Neural crest cell (in vitro differentiated cells): Measurements from ENCODE around the gene SCGN. TPM values are rescaled to one million over a fixed set of nuclear protein-coding genes. Genes with fewer than 3 reads are reported as not detected.

ENCODE experiments used
- DNase-seq: peaks from one replicate; pipeline ENCODE4 v3.0.0; 2021; ENCODE audit warnings: low read depth, mixed read lengths, low spot score
- H3K27ac Mint-ChIP-seq: one replicate; pipeline ENCODE4 v1.8.0; 2021; ENCODE audit warnings: mild to moderate bottlenecking, mixed read lengths; ENCODE audit not compliant: unreplicated experiment
- H3K27me3 Mint-ChIP-seq: 2 replicates; pipeline ENCODE4 v1.8.0; 2021; ENCODE audit warnings: low read depth, mild to moderate bottlenecking, mixed read lengths
- H3K36me3 Mint-ChIP-seq: 2 replicates; pipeline ENCODE4 v1.8.0; 2021; ENCODE audit warnings: low read depth, mild to moderate bottlenecking, mixed read lengths
- H3K4me1 Mint-ChIP-seq: 2 replicates; pipeline ENCODE4 v1.8.0; 2021; ENCODE audit warnings: mixed read lengths
- H3K4me3 Mint-ChIP-seq: one replicate; pipeline ENCODE4 v1.8.0; 2021; ENCODE audit warnings: mild to moderate bottlenecking, mixed read lengths
- H3K9me3 Mint-ChIP-seq: 2 replicates; pipeline ENCODE4 v1.8.0; 2021; ENCODE audit warnings: mixed read lengths
- CTCF ChIP-seq: fragments of 200-600 bp; sonication (generic); conservative IDR thresholded peaks from 2 replicates; pipeline ENCODE4 v1.5.0; 2021; ENCODE audit warnings: antibody characterized with exemption, mild to moderate bottlenecking
- total RNA-seq: library from RNA; stranded (reverse); gene quantifications from 2 replicates; pipeline ENCODE4 v1.2.1, GENCODE V29; 2021

Gene SCGN
- total RNA-seq, 1 donor from 2014 or later = not detected

- no peak for TF ChIP-seq CTCF
- no peaks in the 10 kb centered on the region for H3K4me1 Mint-ChIP-seq
- H3K4me3 Mint-ChIP-seq = no peak overlapping the region
- no peaks in the 10 kb centered on the region for H3K36me3 Mint-ChIP-seq
- DNase-seq = no peak
- no peaks in the 10 kb centered on the region for H3K9me3 Mint-ChIP-seq
- no peaks in the 10 kb centered on the region for H3K27me3 Mint-ChIP-seq
- no peak overlapping the region for H3K27ac Mint-ChIP-seq
These were observed 39.9 kb downstream of the SCGN start for GRCh38 chr6:25691894-25692293.

GRCh38 chr6:25692472-25692871 lies 40.5 kb downstream of the SCGN start:
- TF ChIP-seq CTCF = no peak
- H3K4me1 Mint-ChIP-seq = no peaks in the 10 kb centered on the region
- peak overlapping the region; percentile 43 for H3K27ac Mint-ChIP-seq
- no peaks in the 10 kb centered on the region for H3K27me3 Mint-ChIP-seq
- DNase-seq = no peak
- H3K36me3 Mint-ChIP-seq = no peaks in the 10 kb centered on the region
- no peak overlapping the region for H3K4me3 Mint-ChIP-seq
- H3K9me3 Mint-ChIP-seq = no peaks in the 10 kb centered on the region

GRCh38 chr6:25694366-25694765 lies 42.4 kb downstream of the SCGN start:
- Mint-ChIP-seq H3K4me1 (no peaks in the 10 kb centered on the region), H3K9me3 (no peaks in the 10 kb centered on the region), H3K4me3 (no peak overlapping the region), H3K27ac (no peak overlapping the region), H3K27me3 (no peaks in the 10 kb centered on the region), H3K36me3 (no peaks in the 10 kb centered on the region)
- DNase-seq = no peak
- no peak for TF ChIP-seq CTCF

GRCh38 chr6:25695671-25696070 lies 43.7 kb downstream of the SCGN start:
- Mint-ChIP-seq H3K27me3 (no peaks in the 10 kb centered on the region), H3K27ac (no peak overlapping the region), H3K9me3 (no peaks in the 10 kb centered on the region), H3K4me3 (no peak overlapping the region), H3K36me3 (no peaks in the 10 kb centered on the region), H3K4me1 (no peaks in the 10 kb centered on the region)
- no peak for TF ChIP-seq CTCF
- DNase-seq = no peak

- Mint-ChIP-seq H3K27me3 (no peaks in the 10 kb centered on the region), H3K9me3 (no peaks in the 10 kb centered on the region), H3K36me3 (no peaks in the 10 kb centered on the region), H3K4me1 (no peaks in the 10 kb centered on the region), H3K27ac (no peak overlapping the region), H3K4me3 (no peak overlapping the region)
- TF ChIP-seq CTCF = no peak
- DNase-seq = no peak
These were observed 45.7 kb downstream of the SCGN start for GRCh38 chr6:25697537-25698340.
